GM23248 (cell line): Measurements from ENCODE around the gene E2F7.

Experiments
- EZH2 ChIP-seq: fragments of 200-600 bp; sonication (generic); IDR thresholded peaks from 2 replicates; pipeline ENCODE4 v1.6.1; 2018; ENCODE audit warnings: antibody characterized with exemption, mild to moderate bottlenecking; ENCODE audit not compliant: insufficient read depth, poor library complexity, severe bottlenecking
- EZH2phosphoT487 ChIP-seq: fragments of 200-600 bp; sonication (generic); IDR thresholded peaks from 2 replicates; pipeline ENCODE4 v1.6.1; 2018; ENCODE audit warnings: antibody characterized with exemption, moderate library complexity, mild to moderate bottlenecking, low read depth; ENCODE audit not compliant: insufficient read depth

- no peak for TF ChIP-seq EZH2phosphoT487
- TF ChIP-seq EZH2 = no peak
These were observed 41.8 kb upstream of the E2F7 start for GRCh38 chr12:77107121-77107520.
